Forelimb muscle (tissue), 1 donor: ENCODE results near the gene PUDP. TPM values are rescaled to one million over a fixed set of nuclear protein-coding genes. Genes with fewer than 3 reads are reported as not detected.
"Not testable (repeated sequence)": the region's sequence is repeated elsewhere in the genome, so short reads cannot be mapped to it uniquely, and the experiment has no call there.

ENCODE experiments used
- DNase-seq: peaks from one replicate; pipeline ENCODE4 v3.0.0-alpha.2; 2013; ENCODE audit warnings: low read depth
- polyA plus RNA-seq: library from polyadenylated mRNA; unstranded; fragments of 120-200 nt; gene quantifications from one replicate; pipeline ENCODE4 v1.2.1, GENCODE V29; 2013; ENCODE audit not compliant: insufficient read length

The PUDP gene
- polyA plus RNA-seq, result 41.0 TPM

DNA sequence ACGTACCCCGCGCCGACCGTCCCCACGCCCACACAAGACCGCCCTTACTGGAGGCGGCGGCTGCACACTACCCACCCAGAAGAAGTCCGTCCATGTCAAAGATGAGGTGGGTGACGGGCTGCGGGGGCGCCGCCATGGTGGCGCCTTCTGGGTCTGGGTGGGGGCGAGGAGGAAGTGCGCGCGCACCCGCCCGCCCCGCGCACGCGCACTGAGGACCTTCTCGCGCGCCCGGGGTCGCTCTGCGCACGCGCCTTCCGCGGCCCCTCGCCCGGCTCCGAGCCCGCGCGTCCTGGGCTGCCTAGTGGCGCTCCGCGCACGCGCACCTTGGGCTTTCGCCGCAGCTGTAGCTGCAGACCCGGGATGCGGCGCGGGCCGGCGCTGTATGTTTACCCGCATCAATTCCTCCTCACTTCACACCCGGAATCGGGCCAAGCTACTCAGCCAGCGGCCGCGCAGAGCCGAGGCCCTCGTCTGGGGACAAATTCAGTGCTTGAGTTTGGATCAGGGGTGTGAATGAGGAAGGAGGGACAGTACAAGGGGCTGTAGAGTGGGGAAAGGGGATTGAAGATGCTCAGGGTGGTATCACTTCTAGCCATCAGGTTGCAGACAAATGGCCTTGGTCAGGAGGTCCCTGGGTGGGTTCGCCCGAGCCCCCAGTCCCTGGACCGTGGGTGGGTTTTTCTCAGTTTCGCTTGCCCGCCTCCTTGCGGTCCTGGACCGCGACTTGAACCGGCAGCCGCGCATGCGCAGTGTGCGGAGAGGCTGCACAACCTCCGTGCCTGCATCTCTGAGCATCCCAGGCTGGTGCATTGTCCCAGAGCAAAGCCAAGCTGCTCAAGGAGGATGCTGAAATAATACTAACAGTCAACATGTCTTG is at the start of gene PUDP:
Gene PUDP, minus strand, starts transcription at position 176 of the 877 bp plus-strand sequence. Its CDS starts 40 bp downstream, at position 136.
- peak; percentile 85 for DNase-seq

DNA sequence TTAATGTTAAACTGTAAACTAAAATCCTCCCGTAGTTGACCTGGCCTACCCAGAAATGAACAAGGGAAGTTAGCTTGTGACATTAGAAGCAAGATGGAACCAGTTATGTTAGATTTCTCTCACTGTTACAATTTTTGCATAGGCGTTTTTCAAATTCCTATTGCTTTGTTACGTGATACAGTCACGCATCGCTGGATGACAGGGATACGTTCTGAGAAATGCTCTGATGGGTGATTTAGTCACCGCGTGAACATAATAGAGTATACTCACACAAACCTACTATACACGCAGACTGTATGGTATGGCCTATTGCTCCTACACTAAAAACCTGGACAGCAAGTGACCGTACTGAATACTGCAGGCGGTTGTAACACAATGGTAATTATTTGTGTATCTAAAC is 46.7 kb upstream of the PUDP start:
- DNase-seq, result no peak

DNA sequence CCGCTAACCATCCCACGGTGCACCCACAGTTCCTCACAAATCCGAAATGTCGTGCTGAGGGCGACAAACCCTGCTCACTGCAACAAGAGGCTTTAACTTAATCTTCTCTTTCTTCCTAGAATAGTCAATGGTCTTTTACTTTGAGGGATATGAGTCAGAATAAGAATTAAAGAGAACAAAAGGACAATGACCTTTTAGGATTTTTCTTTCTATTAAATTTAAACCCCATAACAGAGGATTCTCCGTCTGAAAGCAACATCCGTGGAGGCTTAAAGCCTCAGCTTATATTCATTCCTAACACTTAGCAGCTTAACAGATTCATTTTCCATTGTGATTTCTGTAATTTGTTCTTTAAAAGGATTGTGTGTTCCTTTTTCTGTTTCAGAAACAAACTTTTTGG is 44.9 kb upstream of the PUDP start:
- no peak for DNase-seq

DNA sequence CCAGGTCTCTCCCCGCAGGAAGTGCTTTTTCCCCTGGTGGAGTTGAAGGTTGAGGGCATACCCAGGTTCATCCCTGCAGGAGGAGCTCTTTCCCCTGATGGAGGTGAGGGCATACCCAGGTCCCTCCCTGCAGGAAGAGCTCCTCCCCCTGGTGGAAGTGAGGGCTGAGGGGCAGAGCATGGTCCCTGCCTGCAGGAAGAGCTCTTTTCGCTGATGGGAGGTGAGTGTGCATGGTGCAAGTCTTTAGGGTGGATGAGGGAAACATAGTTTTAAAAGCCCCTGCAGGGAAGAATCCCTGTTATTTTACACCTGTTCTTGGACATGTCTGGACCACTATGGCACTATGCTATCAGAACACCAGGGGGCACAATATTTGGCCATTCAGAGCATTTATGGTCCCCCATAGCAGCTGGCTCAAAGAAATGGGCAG is 43.7 kb upstream of the PUDP start:
- no peak for DNase-seq

DNA sequence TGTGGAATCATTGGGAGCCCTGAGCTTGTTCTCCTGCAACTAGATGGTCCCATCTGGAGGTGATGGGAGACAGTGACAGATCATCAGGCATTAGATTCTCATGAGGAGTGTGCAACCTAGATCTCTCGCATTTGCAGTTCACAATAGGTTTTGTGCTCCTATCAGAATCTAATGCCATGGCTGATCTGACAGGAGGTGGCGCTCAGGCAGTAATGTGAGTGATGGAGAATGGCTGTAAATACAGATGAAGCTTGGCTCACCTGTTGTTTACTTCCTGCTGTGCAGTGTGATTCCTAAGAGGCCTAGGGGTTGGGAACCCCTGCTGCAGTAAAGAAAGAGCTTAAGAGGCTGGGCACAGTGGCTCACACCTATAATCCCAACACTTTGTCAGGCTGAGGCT is 42.2 kb upstream of the PUDP start:
- DNase-seq, result no peak

DNA sequence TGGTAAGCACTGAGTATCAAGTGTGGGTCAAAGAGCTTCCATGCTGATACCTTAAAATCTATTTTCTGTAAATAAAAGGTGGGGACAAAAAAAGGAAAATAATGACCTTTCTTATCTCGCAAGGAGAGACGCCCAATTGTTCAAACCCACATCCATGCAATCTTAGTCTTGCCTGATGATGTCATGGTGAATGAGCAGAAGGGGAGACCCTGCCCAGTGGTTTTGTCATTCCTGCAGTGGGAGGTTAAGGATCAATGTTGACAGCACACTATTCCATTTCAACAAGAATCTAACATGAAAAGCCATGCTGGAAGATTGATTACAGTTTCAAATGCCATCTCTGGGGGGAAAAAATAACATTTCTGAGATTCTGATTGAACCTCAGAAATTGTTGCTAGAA is 40.7 kb upstream of the PUDP start:
- DNase-seq, result no peak

DNA sequence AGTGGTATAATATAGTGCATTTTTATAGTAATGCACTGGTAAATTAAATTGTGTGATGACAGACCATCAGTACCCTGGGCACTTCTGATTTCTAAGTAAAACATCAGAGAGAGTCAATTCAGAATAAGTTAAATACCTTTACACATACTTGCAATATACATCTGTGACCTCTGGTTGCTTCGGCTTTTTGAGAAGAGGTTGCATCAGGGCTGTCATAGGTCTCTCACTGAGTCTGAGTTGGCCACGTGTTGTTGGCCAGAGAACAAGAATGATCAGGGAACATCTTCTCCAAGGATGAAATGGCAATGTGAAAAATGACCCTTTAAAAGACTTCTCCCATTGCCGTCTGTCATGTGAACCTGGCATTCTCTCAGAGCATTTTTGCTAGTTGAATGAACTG is 36.9 kb upstream of the PUDP start:
- no peak for DNase-seq

DNA sequence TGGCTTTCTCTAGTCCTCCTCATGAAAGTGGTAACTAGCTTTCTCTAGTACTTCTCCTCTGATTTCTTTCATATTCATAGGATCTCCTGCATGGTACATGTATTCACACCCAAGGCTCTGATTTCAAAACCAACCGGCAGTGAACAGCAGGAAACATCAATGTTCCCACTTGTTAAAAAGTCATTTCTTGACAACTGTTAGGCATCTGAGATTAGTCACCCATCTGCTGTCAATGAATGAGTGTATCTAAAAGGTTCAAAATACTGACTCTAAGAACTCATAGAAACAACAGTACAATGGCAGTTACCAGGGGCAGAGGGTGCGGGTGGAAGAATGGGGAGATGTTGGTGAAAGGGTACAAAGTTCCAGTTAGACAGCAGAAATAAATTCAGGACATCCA is 31.5 kb upstream of the PUDP start:
- no peak for DNase-seq

DNA sequence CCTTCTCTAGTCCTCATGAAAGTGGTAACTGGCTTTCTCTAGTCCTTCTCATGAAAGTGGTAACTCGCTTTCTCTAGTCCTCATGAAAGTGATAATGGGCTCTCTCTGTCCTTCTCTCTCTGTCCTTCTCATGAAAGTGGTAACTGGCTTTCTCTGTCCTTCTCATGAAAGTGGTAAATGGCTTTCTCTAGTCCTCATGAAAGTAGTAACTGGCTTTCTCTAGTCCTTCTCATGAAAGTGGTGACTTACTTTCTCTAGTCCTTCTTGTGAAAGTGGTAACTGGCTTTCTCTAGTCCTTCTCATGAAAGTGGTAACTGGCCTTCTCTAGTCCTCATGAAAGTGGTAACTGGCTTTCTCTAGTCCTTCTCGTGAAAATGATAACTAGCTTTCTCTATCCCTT is 30.9 kb upstream of the PUDP start:
- DNase-seq, result not testable (repeated sequence)

DNA sequence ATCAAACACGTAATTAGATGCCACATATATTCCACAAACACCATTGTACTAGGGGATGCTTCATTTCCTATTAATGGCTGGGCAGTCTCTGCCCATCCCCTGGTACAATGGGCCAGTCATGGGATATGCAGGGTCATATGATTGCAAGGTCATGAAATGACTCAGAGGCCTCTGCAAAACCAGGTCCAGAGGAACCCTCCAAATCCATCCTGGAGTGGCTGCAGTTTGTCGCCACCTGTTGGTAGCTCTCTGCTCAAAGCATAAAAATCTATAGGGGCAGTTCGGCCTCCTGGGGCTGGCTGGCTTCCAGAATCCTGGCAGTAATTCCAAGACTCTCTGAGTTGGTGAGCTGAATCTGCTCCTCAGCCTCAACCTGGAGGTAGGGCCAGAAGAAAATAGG is 22.9 kb upstream of the PUDP start:
- no peak for DNase-seq

DNA sequence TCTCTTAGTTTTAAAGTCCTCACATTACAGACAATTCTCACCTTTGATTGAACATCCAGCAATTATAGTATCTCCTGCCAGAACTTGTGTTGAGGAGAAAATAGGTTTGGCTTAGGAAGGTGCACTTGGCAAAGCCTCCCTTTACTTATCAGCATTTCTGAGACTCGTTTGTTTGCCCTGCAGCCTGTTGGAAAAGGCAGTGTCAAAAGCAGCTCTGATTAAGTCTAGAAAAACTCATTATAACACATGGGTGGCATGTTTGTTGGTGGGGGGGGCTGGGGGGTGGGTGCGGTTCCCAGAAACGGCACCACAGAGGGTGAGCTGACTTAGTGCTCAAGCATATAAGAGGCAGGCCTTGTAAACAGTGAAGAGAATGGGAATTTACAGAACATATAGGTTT is 21.7 kb upstream of the PUDP start:
- no peak for DNase-seq

DNA sequence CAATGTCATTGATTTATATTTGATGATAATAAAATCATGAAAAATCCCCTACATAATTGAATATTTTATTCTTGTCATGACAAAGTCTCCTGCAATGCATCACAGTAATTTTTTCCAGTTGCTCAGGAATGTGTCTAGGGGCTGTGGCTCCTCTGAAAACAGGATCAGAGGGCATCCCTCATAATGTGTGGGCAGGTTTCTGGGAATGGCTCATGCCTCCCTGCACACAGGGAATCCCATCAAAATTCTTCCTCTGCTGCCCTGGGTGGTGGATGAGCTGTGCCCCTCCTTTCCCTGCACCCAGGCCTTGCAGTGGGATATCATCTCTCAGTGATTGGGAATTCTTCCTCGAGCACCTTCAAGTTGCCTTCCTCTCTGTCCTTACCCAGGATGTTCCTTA is 20.4 kb upstream of the PUDP start:
- no peak for DNase-seq

DNA sequence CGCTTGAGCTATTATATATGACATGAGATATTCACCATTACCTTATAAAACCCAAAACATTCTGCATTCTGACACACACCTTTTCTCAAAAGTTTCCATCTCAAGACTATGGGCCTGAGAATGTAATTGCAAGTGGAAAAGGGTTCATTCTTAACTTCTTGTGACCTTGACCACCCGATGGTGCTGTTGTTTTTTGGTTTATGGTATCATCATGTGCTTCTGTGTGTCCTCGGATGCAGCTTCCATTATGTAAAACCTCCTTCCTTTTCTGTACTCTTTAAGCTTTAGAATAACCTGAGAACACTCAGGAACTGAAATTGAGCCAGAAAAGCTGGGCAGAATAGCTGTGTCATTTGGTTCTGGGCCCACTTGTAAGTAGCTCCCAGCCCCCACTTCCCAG is 16.2 kb upstream of the PUDP start:
- no peak for DNase-seq

DNA sequence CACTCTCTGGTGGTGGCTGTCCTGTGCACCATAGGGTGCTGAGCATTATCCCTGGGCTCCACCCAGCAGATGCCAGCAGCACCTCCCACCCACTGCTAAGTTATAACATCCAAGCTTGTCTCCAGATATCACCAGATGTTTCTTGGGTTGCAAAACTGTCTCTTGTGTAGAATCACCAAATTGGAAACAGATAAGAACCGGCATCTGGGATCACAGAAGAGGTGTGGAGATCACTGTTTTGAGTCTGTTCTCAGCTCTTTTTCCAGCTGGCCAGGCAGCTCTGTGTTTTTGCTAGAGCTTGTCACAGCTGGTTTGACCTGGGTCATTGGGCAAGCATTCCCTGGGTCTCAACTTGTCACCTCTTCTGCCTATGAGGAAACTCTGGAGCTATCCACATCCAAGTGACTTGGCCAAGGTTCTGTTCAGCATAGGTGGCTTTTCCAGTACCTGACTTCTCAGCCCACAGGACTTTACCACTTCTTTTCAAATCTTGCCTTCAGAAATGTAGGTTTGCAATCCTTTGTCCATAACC is 15.3 kb upstream of the PUDP start:
- DNase-seq, result no peak

DNA sequence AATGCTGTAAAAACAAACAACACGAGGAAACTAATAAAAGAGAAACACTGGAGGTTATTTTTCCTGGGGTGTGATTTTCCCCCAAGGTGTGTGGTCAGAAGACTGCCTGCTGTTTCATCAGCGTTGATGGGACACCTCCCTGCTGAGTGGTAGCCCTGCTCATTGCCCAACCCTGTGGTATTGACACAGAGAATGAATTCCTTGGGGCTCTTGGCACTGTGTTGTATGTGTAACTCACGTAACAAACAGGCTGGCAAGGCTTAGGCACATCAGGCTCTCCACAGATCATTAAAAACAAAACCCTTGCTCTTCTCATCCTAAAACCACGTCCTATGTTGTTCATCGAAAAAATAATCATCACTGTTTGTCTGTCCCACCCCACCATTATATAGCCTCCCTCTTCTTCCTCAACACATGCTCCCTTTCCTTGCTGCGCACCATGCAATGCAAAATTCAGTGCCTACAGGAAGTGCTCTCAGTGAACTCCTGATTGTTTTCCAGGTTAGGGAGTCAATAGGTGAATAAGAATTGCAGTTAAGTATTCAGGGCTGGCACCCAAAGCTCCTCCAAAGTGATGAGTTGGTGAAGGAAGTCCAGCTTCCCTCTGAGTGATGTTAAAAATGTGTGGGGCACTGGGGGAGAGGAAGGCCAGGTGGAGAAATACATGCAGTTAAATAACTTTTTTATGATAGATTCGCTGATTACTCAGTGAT is 11.4 kb upstream of the PUDP start:
- DNase-seq, result no peak

DNA sequence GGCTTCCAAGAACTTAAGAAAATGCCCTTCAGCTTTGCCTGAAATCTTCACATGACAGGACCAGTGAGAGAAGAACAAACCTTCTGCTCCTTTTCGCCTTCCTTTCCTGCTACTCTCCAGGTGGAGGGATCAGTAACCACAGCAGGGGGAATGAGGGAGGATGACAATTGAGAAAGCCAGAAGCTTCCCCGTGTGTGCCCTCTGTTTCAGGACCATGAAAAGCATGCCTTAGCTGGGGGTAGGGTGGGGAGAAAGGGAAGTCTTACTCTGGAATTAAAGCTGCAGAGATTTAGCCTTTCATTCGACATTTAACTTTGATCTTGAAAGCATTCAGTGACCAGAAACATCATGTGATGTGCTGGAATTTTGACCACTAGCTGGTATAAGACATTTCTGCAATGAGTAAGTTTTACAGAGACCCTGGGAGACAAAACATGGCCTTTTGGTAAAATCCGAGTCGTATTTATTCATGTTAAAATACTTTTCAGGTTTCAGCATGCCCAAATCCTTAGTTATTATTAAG is 10.6 kb upstream of the PUDP start:
- no peak for DNase-seq

DNA sequence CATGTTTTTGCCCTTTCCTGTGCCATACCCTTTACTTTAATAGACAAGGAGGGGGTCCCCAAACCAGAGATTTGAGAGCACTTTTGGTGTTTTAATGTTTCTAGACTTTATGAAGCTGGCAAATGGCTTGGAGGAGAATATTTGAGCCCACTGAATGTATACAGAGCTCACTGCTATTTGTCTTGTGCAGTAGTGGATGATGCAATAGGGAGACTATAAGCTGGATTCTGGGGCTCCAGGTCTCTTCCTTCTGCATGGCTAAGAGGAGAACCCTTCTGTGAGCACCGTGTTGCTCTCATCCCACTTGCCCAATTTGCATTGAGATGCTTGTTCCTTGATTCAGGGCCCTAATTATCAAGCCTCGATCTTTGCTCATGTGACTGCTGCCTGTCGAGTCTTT is 8.9 kb upstream of the PUDP start:
- DNase-seq, result no peak

DNA sequence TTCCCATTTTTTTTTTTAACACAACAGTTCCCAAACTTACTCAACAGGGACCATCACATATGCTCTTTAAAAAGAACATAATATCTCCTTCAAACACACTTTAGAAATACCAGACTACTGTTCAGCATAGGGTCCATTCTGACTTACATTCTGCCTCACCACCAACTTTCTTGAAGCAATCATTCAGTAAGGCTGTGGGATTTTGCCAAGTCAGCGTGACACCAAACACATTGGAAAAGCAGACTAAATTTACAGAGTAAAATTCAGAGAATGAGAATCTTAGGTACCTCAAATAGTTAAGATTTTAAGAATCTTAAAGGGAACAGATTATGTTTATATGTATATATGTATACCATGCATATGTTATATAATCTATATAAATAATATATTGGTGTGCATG is 7.2 kb upstream of the PUDP start:
- DNase-seq, result no peak

DNA sequence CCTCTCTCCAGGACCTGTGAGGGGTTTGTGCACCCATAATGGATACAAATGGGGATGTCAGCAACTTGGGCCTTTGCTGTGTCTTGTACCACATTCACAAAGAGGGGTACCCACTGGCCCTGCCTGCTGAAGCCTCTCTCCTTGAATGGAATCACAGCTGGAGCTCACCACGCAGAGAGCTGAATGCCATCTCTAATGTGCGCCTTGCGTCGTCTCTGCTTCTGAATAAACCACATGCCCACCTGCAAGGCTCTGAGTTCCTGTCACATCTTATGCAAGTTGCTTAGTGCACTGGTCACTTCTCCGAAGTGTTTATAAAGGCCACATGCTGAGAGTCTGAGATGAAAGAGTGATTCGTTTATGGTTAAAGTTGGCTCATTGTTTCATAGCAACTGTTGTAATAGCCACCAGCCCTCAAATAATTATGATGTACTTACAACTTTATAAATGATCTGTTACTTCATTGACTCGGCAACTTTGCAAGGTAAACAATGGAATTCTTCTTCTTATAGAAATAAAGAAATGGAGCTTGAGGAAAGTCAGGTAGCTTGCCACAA is 6.2 kb upstream of the PUDP start:
- DNase-seq, result no peak

DNA sequence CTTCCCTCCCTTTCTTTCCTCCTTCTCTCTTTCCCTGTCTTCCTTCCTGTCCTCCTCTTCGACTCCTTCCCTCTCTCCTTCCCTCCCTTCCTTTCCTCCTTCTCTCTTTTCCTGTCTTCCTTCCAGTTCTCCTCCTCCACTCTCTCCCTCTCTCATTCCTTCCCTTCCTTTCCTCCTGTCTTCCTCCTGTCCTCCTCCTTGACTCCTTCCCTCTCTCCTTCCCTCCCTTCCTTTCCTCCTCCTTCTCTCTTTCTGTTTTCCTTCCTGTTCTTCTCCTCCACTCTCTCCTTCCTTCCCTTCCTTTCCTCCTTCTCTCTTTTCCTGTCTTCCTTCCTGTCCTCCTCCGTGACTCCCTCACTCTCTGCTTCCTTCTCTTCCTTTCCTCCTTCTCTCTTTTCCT is 5.3 kb upstream of the PUDP start:
- DNase-seq, result no peak

DNA sequence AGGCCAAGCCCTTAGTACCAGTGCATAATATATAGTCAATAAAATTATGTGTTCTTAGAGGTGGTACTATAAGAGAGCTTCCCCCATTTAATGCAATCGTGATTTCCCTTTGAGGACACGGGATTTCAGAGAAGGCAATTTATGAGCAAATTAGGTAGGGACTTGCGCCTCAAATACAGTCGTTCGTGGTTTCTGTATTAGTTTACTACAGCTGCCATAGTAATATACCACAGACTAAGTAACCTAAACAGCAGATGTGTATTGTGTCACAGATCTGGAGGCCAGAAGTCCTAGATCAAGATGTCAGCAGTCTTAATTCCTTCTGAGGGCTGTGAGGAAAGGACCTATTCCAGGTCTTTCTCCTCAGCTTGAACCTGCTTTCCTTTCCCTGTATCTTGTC is 1.5 kb upstream of the PUDP start:
- DNase-seq, result no peak

DNA sequence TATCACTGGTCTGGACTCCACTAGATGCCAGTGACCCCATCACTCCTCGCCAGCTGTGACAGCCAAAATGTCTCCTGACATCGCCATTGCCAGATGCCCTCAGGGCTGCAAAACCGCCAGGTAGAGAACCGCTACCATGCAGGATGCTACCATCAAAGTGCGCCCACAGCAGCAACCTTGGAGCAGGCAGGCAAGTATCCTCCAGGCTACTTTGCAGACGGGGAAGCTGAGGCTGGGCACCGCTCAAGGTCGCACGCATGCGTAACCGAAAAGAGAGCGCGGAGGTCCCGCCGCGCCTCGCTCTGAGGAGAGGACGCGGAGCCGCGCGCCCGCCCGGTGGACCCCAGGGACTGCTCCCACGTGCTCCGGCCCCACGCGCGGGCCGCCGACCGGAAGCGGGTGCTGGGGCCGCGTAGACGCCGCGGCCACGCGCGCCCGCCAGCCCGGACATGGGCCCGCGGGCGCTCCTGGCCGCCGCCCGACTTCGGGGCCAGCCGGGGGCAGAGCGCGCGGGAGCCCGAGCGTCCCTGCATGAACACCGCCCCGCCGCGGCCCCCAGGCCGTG is 458 bp downstream of the PUDP start, which contains the start of gene STS:
Gene STS, plus strand, starts transcription at position 300 of the 565 bp plus-strand sequence. CDS start 105,488 bp downstream, outside the sequence.
- DNase-seq, result no peak
